Activated CD8-positive, alpha-beta T cell treated with anti-CD3 and anti-CD28 coated beads for 36 hours (primary cell): ENCODE data around the gene HMCN1. TPM values are rescaled to one million over a fixed set of nuclear protein-coding genes. Genes with fewer than 3 reads are reported as not detected.
"Not testable (repeated sequence)": the region's sequence is repeated elsewhere in the genome, so short reads cannot be mapped to it uniquely, and the experiment has no call there.

Experiments
- ATAC-seq: fragments of 200-7000 bp; cut with Tn5 transposase; one replicate; pipeline ENCODE4 v1.10.0; 2021; ENCODE audit warnings: mild to moderate bottlenecking, moderate library complexity
- CTCF ChIA-PET: fragments of 350-600 bp; sonication (Branson Sonifier 250); formaldehyde crosslinking; loops from one replicate; lab custom pipeline; 2021; ENCODE audit warnings: antibody characterized with exemption; lab: Charles Lee
- POLR2A ChIA-PET: fragments of 350-600 bp; sonication (Branson Sonifier 250); formaldehyde crosslinking; loops from one replicate; lab custom pipeline; 2021; ENCODE audit warnings: antibody characterized with exemption; lab: Charles Lee
- DNase-seq: peaks from one replicate; pipeline ENCODE4 v3.0.0-alpha.2; 2020
- H3K27ac Mint-ChIP-seq: one replicate; pipeline ENCODE4 v1.8.0; 2021; ENCODE audit warnings: mild to moderate bottlenecking, mixed read lengths
- H3K27me3 Mint-ChIP-seq: one replicate; pipeline ENCODE4 v1.8.0; 2021; ENCODE audit warnings: mixed read lengths
- H3K36me3 Mint-ChIP-seq: one replicate; pipeline ENCODE4 v1.8.0; 2021; ENCODE audit warnings: low read depth, mixed read lengths
- H3K4me1 Mint-ChIP-seq: one replicate; pipeline ENCODE4 v1.8.0; 2021; ENCODE audit warnings: low read depth, mixed read lengths
- H3K4me3 Mint-ChIP-seq: one replicate; pipeline ENCODE4 v1.8.0; 2021; ENCODE audit warnings: mild to moderate bottlenecking, moderate library complexity, mixed read lengths
- H3K9me3 Mint-ChIP-seq: one replicate; pipeline ENCODE4 v1.8.0; 2021; ENCODE audit warnings: mixed read lengths
- intact Hi-C: fragments of 100-400 bp; cut with micrococcal nuclease; formaldehyde crosslinking; loops from one replicate; pipeline ENCODE4 v1.10.0; 2022
- total RNA-seq, 2 experiments: library from RNA; stranded (reverse); gene quantifications; one replicate each; pipeline ENCODE4 v1.2.3, GENCODE V29; 2021
- TF ChIP-seq, protein P1 (sequence below): fragments of 200-600 bp; IDR thresholded peaks from one replicate; pipeline ENCODE4 v1.8.0; 2022; ENCODE audit warnings: antibody characterized with exemption, mild to moderate bottlenecking

HMCN1 gene
- total RNA-seq, 2 experiments from 2014 or later: not detected

- POLR2A ChIA-PET: no interaction called here
- no peaks in the 10 kb centered on the region for H3K4me1 Mint-ChIP-seq
These were observed 151.9 kb downstream of the HMCN1 start for GRCh38 chr1:185886046-185886445.

DNA sequence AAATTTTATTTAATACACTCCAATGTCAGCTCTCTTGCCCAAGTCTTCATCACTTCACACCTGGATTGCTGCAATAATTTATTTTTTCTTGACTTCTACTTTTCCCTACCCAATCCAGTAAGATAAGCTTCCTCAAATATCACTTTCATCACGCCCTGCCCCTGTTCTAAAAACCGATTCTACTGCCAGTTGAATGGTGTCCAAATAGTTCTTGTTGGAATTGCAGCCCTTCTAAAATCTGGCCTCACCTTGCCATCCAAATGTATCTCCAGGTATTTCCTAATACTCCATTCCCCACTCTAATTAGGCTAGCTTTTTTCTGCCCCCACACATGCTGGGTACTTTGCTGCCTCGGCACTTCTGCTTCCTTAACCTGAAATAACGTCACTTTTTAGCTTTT is 152.5 kb downstream of the HMCN1 start:
- POLR2A ChIA-PET: interaction anchor here (0.6 kb wide), 1 partner anchor 90 kb away, joined by 3 read pairs; no protein-coding TSS in a partner anchor
- intact Hi-C loops: no loop called here
- TF ChIP-seq, protein P1, sequence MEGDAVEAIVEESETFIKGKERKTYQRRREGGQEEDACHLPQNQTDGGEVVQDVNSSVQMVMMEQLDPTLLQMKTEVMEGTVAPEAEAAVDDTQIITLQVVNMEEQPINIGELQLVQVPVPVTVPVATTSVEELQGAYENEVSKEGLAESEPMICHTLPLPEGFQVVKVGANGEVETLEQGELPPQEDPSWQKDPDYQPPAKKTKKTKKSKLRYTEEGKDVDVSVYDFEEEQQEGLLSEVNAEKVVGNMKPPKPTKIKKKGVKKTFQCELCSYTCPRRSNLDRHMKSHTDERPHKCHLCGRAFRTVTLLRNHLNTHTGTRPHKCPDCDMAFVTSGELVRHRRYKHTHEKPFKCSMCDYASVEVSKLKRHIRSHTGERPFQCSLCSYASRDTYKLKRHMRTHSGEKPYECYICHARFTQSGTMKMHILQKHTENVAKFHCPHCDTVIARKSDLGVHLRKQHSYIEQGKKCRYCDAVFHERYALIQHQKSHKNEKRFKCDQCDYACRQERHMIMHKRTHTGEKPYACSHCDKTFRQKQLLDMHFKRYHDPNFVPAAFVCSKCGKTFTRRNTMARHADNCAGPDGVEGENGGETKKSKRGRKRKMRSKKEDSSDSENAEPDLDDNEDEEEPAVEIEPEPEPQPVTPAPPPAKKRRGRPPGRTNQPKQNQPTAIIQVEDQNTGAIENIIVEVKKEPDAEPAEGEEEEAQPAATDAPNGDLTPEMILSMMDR: no peak

More at GRCh38 chr1:185886046-185886445, 151.9 kb downstream of the HMCN1 start:
- ATAC-seq (no peak), DNase-seq (no peak)
- H3K27ac Mint-ChIP-seq: no peak overlapping the region
- H3K36me3 Mint-ChIP-seq: no peaks in the 10 kb centered on the region
- no peaks in the 10 kb centered on the region for H3K27me3 Mint-ChIP-seq
- intact Hi-C loops: no loop called here
- CTCF ChIA-PET: no interaction called here
- no peaks in the 10 kb centered on the region for H3K9me3 Mint-ChIP-seq
- H3K4me3 Mint-ChIP-seq: no peak overlapping the region
- TF ChIP-seq, protein P1: no peak

GRCh38 chr1:185892831-185893403 is 158.7 kb downstream of the HMCN1 start:
- H3K36me3 Mint-ChIP-seq, POLR2A ChIA-PET, H3K4me3 Mint-ChIP-seq, H3K27me3 Mint-ChIP-seq, ATAC-seq, intact Hi-C loops, H3K27ac Mint-ChIP-seq, H3K9me3 Mint-ChIP-seq, H3K4me1 Mint-ChIP-seq, DNase-seq: not testable (repeated sequence)
- CTCF ChIA-PET: interaction anchor here (0.9 kb wide), 1 partner anchor 10 kb away, joined by 3 read pairs; no protein-coding TSS in a partner anchor

More for the DNA sequence above, 152.5 kb downstream of the HMCN1 start:
- no peak for DNase-seq
- H3K36me3 Mint-ChIP-seq: no peaks in the 10 kb centered on the region
- ATAC-seq: no peak
- H3K4me1 Mint-ChIP-seq: no peaks in the 10 kb centered on the region
- no peaks in the 10 kb centered on the region for H3K27me3 Mint-ChIP-seq
- CTCF ChIA-PET: no interaction called here
- H3K9me3 Mint-ChIP-seq: no peaks in the 10 kb centered on the region
- H3K27ac Mint-ChIP-seq: no peak overlapping the region
- H3K4me3 Mint-ChIP-seq: no peak overlapping the region

DNA sequence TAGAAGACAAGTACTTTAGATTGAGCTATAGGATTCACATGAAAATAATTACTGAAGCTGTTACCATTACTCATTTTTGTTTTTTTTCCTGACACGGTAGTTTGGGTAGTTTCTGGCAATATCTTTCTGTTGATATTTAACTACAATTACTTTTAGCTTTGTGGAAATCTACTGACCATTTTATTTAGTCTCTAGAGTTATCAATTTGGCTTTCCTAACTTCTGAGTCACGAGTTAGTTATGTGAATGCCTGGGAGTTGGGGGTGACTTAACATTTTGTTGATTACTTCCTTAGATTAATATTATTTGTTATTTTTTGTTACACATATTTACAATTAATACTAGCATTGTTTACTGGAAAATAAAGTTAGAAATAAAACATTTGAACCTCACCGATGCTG is 160.6 kb downstream of the HMCN1 start:
- intact Hi-C loops: no loop called here
- CTCF ChIA-PET: no interaction called here
- ATAC-seq (no peak), DNase-seq (no peak)
- Mint-ChIP-seq H3K4me3 (no peak overlapping the region), H3K27me3 (no peaks in the 10 kb centered on the region), H3K4me1 (no peaks in the 10 kb centered on the region), H3K36me3 (no peaks in the 10 kb centered on the region), H3K9me3 (no peaks in the 10 kb centered on the region), H3K27ac (no peak overlapping the region)
- TF ChIP-seq, protein P1: no peak
- POLR2A ChIA-PET: no interaction called here

DNA sequence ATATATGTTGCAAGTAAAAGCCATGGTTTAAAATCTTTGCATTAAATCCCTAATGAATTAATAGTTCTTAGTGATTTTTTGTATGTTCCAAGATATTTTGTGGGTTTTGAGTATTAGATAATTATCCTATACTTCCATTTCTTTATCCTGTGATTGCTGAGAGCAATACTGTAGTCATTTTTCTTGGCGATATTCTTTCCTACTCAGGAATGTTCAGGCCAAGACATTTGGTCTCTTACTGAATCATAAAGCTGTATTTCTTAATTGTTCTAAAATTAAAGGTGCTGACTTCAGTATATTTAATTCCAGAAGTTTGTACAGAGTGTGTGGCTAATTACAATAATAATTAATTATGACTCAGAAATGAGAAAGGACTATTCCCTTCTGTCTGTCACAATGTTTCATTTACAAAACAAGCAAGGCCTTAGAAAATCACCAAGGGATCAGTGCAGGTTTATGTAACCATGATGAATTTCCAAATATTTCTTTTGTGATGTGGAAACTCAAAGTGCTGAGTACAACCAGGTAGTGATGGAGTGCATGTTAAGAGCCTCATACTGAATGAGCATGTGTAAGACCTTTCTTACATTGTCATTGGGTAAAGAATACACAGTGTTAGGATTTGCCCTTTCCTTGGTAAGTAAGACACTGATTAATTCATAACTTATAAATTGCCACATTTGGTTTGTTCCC is 161.2 kb downstream of the HMCN1 start:
- DNase-seq (no peak), ATAC-seq (no peak)
- Mint-ChIP-seq H3K4me3 (no peak overlapping the region), H3K27ac (no peak overlapping the region), H3K4me1 (no peaks in the 10 kb centered on the region), H3K9me3 (no peaks in the 10 kb centered on the region), H3K27me3 (no peaks in the 10 kb centered on the region), H3K36me3 (no peaks in the 10 kb centered on the region)
- intact Hi-C loops: no loop called here
- ChIA-PET POLR2A (no interaction called here), CTCF (no interaction called here)
- TF ChIP-seq, protein P1: no peak
